SJCRH30 (cell line): ENCODE data around the gene TGDS. TPM values are rescaled to one million over a fixed set of nuclear protein-coding genes. Genes with fewer than 3 reads are reported as not detected.

Experiments used
- DNase-seq, 2 experiments: peaks; one replicate each; pipeline ENCODE4 v3.0.0-alpha.2; 2015 to 2020
- H3K27ac ChIP-seq: fragments of 250-450 bp; sonication (Bioruptor Pico); 2 replicates; pipeline ENCODE4 v1.5.1; 2020; ENCODE audit warnings: mild to moderate bottlenecking, moderate library complexity
- H3K27me3 ChIP-seq: fragments of 250-450 bp; sonication (Bioruptor Pico); 2 replicates; pipeline ENCODE4 v1.5.1; 2020; ENCODE audit warnings: mild to moderate bottlenecking, moderate library complexity
- H3K36me3 ChIP-seq: fragments of 250-450 bp; sonication (Bioruptor Pico); 2 replicates; pipeline ENCODE4 v1.5.1; 2020; ENCODE audit warnings: mild to moderate bottlenecking, moderate library complexity
- H3K4me1 ChIP-seq: fragments of 250-450 bp; sonication (Bioruptor Pico); 2 replicates; pipeline ENCODE4 v1.5.1; 2020; ENCODE audit warnings: mild to moderate bottlenecking, moderate library complexity
- H3K4me3 ChIP-seq: fragments of 250-450 bp; sonication (Bioruptor Pico); 2 replicates; pipeline ENCODE4 v1.5.1; 2020; ENCODE audit warnings: mild to moderate bottlenecking, moderate library complexity
- H3K9me3 ChIP-seq: fragments of 250-450 bp; sonication (Bioruptor Pico); replicated peaks from 2 replicates; pipeline ENCODE4 v1.5.1; 2020; ENCODE audit warnings: mild to moderate bottlenecking, moderate library complexity
- total RNA-seq: library from RNA; depleted of rRNA; stranded (reverse); fragments of >200 nt; shearing (Covaris generic); gene quantifications from 2 replicates; pipeline ENCODE4 v1.2.3, GENCODE V29; 2014; rRNA removed

The TGDS gene
- total RNA-seq, 1 experiment from 2014 or later = 21.3 TPM

GRCh38 chr13:94524407-94524806, 71.5 kb downstream of the TGDS start:
- no peak for DNase-seq
- Histone ChIP-seq H3K9me3 (no peaks in the 10 kb centered on the region), H3K36me3 (no peaks in the 10 kb centered on the region), H3K27ac (no peak overlapping the region), H3K27me3 (no peaks in the 10 kb centered on the region), H3K4me1 (no peaks in the 10 kb centered on the region), H3K4me3 (no peak overlapping the region)

Other genes with a start within 250 kb of the TGDS start
- gene DCT, start 116.5 kb downstream of the TGDS start, total RNA-seq = 0.06 TPM in 1 of 2 replicates, not detected in the other
- gene GPR180, start 5.7 kb upstream of the TGDS start, total RNA-seq = 11.0 and 12.0 TPM in 2 replicates
- not detected in 2 replicates for gene SOX21, start 116.4 kb upstream of the TGDS start, total RNA-seq